GM21717 (cell line): ENCODE results near the gene AKR7A3.
"Not testable (repeated sequence)": the region's sequence is repeated elsewhere in the genome, so short reads cannot be mapped to it uniquely, and the experiment has no call there.

ENCODE experiments used
- ATAC-seq: cut with Tn5 transposase; IDR thresholded peaks from one replicate; pipeline ENCODE4 v1.9.1; 2021; ENCODE audit warnings: mild to moderate bottlenecking, moderate library complexity; ENCODE audit not compliant: unreplicated experiment

Gene AKR7A3

DNA sequence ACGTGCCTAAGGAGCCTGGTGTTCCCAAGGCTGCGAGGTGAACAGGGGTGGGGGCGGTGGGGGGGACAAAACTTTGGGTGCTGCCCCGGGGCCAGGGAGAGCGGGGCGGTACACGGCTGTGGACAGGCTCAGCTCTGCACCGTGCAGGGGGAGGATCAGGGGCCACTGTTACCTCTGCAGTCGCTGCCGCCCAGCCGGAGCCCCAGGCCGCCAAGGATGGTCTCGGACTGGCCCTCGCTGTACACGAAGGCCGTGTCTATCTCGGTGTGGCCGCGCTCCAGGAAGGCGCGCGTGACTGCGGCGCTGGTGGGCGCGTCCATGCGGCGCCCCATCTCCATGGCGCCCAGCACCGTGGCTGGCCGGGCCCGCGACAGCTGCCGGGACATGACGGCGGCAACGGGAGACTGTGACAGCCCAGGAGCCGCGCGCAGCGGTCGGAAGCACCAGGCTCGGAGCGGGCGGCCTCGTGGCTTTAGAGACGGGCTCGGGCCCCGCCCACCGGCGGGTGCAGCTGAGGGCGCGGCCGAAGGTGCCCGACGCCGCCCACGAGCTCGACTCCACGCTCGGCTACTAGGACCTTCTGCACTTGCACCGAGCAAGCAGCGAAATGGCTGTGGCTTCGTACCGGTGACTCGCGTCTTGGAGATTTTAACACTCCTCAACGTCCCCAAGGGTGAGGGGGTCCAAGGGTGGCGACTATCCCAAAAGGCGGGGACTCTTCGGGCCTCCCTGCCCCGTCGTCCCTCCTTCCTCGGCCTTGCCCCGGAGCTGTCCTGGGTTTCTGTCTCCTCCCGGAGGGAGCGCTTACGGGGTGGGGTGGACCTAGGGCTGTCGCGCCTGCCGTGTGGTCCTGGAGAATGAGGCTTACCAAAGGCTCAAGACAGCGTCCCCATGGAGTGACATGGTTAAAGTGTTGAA lies at the start of gene AKR7A3:
AKR7A3 (minus strand) TSS at position 447 of the 918 bp plus-strand sequence; CDS start at position 386, 61 bp downstream.
- ATAC-seq: not testable (repeated sequence)

GRCh38 chr1:19338323-19338762 lies 49.8 kb upstream of the AKR7A3 start:
- ATAC-seq: no peak

- ATAC-seq: no peak
These were observed 48.7 kb upstream of the AKR7A3 start for GRCh38 chr1:19337289-19337688.

DNA sequence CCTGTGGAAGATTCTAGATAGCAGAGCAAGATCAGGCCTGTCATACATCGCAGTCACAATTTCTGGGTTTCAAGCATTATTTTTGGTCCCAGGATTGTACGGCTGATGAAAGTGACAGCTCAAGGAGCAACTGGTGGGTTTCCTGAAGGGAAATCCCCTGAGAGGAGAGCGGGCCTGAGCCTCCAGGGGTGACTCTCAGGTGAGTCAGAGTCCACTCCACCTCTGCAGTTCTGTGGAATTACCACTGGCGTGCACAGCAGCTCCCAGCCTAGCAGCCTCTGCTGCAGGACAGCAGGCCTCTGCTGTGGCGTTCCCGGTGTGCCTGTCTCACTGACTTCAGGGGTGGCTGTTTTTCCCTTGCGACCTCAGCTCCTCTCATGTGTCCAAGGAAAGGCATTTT lies 48.0 kb upstream of the AKR7A3 start:
- no peak for ATAC-seq

DNA sequence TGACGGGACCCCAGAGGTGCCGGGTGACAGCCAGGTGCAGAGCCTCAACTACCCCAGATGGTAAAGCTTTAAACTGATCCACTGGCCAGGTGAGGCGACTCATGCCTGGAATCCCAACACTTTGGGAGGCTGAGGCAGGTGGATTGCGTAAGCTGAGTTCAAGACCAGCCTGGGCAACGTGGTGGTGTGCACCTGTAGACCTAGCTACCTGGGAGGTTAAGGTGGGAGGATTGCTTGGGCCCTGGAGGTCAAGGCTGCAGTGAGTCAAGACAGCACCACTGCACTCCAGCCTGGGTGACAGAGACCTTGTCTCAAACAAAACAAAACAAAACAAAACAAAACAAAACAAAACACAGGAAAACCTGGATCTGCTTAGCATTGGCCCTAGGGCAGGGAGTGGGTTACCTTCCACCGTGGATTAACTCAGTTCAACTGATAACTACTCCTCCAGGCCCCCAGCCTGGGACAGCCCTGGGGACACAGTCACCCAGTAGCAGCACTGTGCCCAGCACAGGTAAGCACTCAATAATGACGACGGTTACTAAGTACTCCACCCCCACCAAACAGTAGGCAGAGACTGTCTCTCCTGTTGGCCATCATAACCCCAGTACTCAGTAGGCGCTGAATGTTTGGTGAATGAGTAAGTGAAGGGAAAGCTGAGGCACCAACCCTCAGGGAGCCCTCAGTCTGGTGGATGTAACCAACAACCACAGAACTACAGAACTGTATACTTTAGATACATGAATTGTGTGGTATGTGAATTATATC lies 45.2 kb upstream of the AKR7A3 start:
- no peak for ATAC-seq

DNA sequence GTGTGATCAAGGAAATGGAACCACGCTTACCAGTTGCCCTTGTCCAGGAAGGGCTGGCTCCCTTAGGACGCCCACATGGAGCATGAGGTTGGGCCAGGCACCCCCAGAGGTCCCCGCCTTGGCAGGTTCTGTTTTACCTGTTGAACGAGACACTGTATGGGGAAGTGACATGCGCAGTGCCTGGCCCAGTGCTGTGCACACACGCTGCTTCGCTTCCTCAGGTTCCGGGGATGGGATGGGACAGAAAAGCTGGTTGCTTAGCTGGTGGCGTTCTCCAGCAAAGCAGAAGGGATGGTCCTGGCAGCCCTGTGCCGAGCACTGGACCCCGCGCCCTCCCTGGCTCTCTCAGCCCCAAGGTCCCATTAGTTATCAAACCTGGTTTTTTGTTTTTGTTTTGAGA lies 44.3 kb upstream of the AKR7A3 start:
- ATAC-seq: no peak

- no peak for ATAC-seq
These were observed 42.8 kb upstream of the AKR7A3 start for GRCh38 chr1:19331262-19331878.

- no peak for ATAC-seq
These were observed 42.0 kb upstream of the AKR7A3 start for GRCh38 chr1:19330449-19331135.

DNA sequence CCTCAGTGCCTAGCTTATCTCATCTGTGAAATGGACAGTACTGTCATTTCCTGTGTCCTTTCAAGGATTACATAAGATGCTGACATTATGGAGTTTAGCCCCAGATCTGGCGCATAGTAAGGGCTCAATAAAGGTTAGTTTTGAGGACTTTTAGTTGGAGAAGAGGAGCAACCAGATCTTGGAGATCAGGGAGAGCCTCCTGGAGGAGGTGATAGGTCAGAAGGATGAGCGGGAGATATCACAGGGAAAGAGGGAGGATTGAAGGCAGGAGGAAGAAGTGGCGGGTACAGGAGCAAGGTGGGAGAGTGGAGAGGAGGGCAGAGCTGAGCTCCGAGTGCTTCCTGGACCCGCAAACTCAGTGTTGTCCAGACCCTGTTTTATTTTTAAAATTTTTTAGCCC lies 41.0 kb upstream of the AKR7A3 start:
- ATAC-seq: no peak

- ATAC-seq: no peak
These were observed 40.6 kb upstream of the AKR7A3 start for GRCh38 chr1:19329188-19329587.

- no peak for ATAC-seq
These were observed 39.9 kb upstream of the AKR7A3 start for GRCh38 chr1:19328486-19328885.

GRCh38 chr1:19327736-19328135 lies 39.2 kb upstream of the AKR7A3 start:
- no peak for ATAC-seq

DNA sequence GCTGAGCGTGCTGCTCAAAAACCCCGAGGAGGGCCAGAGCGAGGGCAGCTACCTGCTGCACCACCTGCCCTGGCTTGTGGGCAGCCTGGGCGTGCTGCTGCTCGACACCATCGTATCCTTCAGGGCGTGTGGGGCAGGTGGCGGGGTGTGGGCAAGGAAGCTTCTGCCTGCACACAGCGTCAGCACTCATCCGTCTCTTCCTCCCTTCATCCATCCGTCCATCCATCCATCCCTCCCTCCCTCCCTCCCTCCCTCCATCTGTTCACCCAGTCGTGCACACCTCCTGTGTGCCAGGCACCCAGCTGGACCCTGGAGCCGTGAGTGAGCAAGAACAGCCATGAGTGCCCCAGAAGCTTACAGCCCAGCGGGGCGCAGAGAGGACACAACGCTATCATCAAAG lies 38.7 kb upstream of the AKR7A3 start:
- no peak for ATAC-seq

DNA sequence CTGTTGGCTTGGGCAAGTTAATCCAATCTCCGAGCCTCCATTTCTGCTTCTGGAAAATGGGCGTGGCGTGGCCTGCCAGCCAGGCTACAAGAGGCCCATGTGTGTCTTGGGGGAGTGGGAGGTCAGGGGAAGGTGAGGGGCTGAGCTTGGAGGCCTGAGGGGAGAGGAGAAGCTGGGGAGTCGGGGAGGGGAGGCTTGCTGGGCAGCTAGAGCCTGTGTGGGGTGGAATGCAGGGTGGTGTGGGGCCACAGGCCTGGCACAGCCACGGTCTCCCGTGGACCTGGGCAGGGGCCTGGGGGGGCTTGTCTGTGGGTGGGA lies 38.1 kb upstream of the AKR7A3 start:
- ATAC-seq: no peak

GRCh38 chr1:19325958-19326747 lies 37.6 kb upstream of the AKR7A3 start:
- no peak for ATAC-seq

DNA sequence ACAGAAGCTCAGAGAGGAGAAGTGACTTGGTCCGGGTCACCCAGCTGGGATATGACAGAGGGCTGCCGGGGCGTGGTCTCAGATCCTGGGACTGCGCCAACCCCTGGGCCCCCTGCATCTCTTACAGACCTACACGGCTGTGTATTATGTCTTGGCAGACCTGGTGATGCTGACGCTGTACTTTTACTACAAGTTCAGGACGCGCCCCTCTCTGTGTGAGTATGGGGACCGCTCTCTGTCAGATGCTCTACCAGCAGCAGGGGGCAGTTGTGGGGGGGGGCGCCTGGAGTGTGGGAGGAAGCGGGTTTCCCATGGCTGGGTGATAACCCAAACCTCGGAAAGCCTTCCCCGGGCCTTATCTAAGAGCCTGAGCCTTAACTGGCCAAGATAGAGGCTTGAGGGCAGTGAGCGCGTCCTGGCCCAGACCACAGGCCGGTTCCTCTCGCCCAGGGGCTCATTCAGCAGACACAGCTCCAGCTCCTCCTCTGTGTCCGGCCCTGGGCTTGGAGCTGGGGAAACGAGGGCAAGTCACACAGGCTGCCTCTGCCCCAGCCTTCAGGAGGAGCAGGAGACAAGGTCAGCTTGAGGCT lies 36.9 kb upstream of the AKR7A3 start:
- ATAC-seq: no peak

- no peak for ATAC-seq
These were observed 36.1 kb upstream of the AKR7A3 start for GRCh38 chr1:19324665-19324990.

GRCh38 chr1:19323987-19324664 lies 35.6 kb upstream of the AKR7A3 start:
- no peak for ATAC-seq

DNA sequence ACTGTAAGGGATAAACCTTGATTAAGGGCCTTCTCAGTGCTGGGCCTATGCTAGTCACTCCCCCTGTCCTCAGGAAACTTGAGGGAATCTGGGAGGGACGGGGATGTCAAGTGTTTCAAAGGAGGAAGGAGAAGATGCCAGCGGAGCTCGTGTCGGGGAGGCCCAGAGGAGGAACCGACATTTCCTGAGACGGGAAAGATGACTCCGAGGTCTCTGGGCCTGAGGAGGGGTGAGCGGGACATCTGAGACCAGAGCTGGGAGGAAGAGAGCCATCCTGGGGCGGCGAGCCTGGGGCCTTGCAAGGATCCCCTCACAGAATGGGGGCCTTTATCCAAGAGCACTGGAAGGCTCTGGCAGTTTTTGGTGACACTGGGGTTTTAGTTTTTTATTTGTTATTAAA lies 33.9 kb upstream of the AKR7A3 start:
- no peak for ATAC-seq
